ENCODE results near the gene MATN4.

MATN4 gene

GRCh38 chr20:45340236-45340847 is 32.2 kb upstream of the MATN4 start:
- DNase-seq = no peak

DNA sequence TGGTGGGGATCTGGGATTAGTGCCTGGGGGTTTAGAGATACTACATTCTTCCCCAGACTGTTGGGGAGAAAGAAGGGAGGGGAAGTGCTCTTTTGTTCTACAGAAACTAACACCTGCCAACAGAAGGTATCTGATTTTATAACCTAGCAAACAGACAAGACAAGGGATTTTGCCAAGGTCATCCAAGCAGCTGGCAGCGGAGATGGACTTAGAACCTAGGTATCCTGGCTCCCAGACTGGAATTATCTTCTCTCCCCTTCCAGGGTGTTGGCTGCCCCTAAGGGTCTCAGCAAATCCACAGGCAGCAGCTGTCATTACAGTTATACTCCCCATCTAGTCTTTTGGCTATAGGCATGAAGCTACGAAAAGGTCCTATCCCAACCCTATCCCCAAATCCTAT is 31.7 kb upstream of the MATN4 start:
- DNase-seq = no peak

DNA sequence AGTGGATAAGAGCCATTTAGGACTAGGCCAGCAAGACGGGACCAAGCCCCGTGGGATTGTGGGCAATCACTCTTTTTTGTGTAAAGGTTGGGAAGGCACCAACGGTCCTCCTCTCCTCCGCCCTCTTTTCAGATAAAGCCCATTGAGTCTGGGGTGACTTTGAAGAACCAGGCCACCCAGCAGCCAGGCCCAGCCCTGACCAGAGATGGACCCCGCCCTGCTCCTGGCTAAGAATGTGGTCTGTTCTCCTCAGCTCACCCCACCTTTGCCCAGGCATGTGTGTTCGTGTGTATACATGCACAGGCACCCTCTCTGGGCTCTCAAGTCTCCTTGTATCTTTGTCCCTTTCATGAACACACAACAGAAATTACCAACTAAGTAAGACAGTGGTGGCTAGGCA is 31.0 kb upstream of the MATN4 start:
- DNase-seq = no peak

DNA sequence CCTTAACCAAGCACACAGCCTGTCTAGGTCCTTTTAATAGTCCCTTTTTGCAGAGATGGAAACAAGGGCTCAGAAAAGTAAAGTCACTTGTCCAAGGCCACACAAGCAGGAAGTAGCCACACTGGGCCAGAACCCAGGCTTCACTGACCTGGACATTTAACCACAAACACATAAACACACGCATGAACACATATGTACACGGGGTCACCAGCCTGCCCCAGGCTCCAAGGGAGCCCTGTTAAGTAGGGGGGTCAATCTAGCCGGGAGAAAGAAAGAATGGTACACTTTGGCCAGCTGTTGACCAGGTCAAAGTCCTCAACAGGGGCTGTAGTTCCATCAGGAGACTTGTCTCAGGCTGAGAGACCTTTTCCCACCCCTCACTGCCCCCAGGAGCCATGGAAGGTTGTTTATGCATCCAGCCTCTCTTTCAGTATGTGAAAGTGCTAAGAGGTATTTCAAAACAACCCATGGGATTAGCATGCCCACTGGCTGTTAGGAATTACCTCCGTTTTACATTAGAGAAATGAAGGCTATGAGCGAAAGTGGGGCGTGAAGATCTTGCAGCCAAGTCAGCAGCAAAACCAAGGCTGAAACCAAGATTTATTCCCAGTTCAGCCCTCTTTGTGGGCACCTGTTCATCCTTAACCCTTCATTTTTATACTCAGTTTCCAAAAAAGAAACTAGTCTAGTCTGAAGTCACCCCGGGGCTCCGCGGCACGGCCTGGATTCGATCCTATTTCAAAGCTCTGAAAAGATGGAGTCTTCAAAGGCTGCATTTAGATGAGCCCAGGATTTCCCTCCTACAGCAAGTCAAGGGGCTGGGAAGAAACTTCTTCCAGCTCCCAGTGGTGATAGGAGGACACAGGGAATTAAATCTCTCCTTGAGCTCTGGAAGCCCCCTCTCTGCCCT is 30.3 kb upstream of the MATN4 start:
- no peak for DNase-seq

DNA sequence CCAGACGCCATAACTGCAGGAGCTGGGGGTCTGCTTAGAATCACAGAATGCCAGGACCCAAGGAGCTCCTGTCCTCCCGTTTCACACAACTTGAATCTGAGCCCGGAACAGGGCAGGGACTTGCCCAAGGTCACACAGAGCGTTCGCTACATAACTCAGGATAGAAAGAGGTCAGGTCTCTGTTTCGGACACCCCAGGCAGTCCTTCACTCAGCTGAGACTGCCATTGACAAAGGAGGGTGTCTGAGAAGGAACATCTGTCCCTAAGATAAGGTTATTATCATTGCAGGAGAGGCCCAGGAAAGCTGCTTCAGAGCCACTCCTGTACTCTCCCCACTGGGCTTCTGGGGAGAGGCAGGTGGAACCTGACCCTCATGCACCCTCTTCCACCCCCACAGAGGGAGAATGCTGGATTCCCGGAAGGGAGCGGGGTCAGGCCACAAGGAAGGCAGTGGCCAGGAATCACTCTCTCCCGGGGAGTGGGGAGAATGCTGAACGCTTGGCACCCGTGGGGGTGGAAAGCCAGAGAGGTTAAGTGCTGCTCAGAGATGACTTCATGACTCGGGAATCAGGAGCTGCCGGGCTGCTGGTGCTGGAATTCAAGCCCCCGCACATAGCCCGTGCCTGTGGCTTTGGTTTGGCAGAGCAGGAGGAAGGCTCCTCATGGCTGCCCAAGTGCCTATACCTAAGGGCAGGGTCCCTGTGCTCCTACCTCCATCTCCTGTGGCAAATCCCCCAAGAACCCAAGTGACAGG is 29.4 kb upstream of the MATN4 start:
- DNase-seq = no peak

- no peak for DNase-seq
Measured at GRCh38 chr20:45336530-45337366, 28.6 kb upstream of the MATN4 start.

GRCh38 chr20:45330476-45330875 is 22.4 kb upstream of the MATN4 start:
- DNase-seq = no peak

GRCh38 chr20:45329497-45330319 is 21.6 kb upstream of the MATN4 start:
- no peak for DNase-seq

- DNase-seq = no peak
Measured at GRCh38 chr20:45328451-45328850, 20.4 kb upstream of the MATN4 start.

DNA sequence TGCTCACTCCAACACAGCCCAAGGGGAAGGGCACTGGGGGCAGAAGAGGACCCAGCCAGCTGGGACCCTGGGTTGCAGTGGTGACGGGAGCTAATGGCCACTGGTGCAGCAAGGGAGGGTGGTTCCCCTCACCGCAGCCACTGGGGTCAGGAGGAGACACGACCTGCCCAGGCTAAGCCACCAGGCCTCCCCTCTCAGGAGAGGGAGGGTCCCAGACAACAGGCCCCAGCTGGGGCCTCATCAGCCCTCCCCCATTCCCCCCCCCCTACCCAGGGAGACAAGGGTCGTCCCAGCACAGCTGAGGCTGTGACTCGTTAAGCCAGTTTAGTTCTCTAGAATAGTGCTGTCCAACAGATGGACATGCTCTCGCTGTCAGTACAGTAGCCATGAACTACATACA is 17.3 kb upstream of the MATN4 start:
- no peak for DNase-seq

DNA sequence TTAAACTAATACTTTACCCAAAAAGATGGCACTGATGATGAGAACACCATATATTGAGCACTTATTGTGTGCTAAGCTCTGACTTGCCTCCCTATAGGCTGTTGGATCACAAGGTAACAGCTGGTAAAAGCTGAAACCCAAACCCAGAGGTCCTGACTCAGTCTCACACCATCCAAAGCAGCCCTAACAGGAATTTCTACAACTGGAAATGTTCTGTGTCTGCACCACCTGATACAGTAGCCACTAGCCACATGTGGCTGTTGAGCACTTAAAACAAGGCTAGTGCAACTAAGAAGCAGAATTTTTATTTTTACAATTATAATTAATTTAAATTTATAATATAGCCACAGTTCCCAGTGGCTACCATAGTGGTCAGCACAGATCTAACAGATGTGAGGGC is 15.6 kb upstream of the MATN4 start:
- no peak for DNase-seq

DNA sequence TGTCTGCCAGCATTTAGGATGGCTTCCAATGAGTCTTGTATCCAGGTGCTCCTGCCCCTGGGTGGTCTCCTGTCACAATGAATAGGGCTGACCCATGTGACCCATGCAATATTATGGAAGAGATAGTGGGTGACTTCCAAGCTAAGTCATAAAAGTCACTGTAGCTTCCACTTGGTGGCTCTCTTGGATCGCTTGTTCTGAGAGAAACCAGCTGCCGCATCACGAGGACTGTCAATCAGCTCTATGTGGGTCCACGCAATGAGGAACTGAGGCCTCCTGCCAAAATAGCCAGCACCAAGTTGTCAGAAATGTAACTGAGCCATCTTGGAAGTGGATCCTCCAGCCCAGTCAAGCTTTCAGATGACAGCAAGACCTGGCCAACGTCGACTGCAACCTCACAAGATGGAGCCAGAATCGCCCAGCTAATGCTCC is 14.9 kb upstream of the MATN4 start:
- no peak for DNase-seq

DNA sequence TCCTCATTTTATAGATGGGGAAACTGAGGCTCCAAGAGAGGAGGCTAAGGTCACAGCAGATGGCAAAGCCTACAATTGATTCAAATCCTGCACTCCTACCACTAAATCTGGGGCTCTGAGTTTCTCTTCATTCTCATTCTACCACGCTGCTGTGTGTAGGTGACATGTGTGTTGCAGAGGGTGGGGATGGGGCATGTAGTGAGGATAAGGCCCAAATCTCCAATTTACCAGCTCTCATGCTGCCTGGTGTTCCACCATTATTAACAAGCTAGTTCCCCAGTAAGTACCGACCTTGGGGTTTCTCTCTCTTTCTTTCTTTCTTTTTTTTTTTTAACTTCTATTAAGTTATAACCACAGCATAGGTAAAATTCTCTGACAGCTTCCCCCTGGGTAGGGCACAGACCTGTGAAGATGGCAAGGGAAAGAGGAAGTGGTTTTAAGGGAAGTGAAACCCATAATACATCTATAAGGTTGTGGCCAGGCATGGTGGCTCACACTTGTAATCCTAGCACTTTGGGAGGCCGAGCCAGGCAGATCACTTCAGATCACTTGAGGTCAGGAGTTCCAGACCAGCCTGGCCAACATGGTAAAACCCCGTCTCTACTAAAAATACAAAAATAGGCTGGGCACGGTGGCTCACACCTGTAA is 13.0 kb upstream of the MATN4 start:
- no peak for DNase-seq

DNA sequence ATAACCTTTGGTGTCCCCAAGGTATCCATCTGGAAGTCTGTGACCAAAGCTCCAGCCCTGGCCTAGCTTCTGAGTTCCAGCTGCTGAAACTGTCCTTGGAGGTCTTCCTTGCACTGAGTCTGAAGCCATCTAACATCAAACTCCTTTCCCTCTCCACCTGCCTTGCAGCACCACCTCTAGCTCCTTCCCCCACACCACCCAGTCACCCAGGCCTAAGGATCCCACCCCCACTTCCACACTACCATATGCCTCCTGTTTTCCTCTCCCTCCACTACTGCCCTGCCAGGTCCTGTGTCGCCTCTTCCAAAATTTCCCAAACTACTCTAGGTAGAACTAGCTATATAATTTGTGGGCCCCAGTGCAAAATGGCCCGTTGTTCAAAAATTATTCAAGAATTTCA is 10.8 kb upstream of the MATN4 start:
- DNase-seq = no peak

DNA sequence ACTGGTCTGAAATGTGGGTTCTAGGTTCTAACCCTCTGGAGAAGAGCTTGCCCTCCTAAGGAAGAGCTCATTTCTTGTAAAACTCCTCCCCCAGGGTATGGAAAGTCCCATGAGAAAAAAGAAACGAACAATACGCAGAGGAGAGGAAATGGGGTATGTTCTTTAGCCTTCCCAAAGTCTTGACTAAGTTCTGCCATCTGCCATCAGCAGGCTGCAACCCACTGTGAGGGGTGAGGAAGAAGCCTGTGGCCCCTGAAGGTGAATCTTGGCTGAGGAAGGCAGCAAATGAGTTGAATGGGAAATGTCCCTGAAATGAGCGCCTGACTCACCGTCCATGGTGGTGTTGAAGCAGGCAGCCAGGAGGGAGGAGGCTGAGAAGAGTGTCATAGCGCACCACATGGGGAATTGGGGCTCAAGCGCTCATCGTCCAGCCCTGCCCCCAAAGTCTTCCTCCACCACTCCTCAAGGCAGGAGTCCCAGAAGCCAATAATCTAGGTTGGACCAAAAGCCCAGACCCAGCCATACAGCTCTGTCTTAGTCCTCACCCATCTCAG is 10.4 kb upstream of the MATN4 start:
- DNase-seq = no peak

GRCh38 chr20:45317826-45318225 is 9.7 kb upstream of the MATN4 start:
- no peak for DNase-seq

- no peak for DNase-seq
Measured at GRCh38 chr20:45316150-45317080, 8.3 kb upstream of the MATN4 start.

DNA sequence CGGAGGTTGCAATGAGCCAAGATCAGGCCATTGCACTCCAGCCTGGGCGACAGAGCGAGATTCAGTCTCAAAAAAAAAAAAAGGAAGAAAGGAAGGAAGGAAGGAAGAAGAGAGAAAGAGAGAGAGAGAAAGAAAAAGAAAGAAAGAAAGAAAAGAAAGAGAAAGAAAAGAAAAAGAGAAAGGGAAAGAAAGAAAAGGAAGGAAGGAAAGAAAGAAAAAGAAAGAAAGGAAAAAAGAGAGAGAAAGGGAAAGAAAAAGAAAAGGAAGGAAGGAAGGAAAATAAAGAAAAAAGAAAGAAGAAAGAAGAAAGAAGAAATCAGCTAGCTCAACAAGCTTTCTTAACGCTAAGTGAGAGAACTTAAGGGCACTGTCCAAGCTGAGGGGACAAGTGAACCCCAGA is 7.6 kb upstream of the MATN4 start:
- DNase-seq = no peak

- DNase-seq = no peak
Measured at GRCh38 chr20:45313943-45314342, 5.8 kb upstream of the MATN4 start.

Measured in stimulated activated CD4-positive, alpha-beta T cell treated with anti-CD3 and anti-CD28 coated beads, Interleukin-4, amount 100 ng/mL, for 4 hours (primary cell).